ENCODE data around the gene RARB.

The RARB gene

DNA sequence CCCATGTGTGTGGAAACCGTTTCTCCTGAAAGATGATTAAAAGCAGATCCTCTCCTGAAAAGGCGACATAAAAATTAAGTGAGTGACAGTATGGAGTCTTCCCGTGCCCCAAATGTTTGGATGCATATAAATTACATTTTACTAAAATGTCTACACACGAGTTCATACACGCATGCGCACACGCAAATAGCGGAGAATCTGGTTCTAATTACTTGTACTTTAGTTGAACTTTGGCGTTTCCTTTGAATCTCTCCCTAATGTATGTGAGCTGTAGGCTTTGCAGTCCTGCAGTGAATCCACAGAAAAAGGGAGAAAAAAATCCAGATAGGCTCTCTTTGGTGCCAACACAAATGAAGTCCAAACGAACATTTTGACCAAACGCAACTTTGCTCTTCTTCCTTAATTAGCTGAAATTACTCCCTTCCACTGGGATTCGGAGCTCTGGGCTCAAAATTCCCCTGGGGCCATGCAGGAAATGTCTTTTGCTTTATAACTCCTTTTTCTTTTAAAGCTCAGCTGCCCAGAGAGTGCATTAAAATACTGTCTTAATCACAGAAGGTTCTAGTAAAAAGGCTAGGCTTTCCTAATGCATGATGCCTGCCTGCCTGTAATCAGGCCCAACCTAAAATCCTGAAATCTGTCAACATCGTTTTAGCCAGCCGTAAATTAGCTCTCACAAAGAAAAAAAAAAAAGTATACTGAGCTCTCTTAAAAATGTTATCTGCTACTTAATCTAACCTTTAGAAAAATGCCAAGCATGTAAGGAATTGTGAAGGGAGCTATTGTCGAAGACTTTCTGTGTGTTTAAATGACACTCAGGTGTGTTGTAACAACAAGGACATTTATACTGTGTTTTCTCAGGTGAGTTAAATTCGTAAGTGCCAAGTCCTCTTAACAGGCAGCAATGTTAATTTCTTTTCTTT is 26.2 kb downstream of the RARB start (continued):
- TF ChIP-seq, protein P1, sequence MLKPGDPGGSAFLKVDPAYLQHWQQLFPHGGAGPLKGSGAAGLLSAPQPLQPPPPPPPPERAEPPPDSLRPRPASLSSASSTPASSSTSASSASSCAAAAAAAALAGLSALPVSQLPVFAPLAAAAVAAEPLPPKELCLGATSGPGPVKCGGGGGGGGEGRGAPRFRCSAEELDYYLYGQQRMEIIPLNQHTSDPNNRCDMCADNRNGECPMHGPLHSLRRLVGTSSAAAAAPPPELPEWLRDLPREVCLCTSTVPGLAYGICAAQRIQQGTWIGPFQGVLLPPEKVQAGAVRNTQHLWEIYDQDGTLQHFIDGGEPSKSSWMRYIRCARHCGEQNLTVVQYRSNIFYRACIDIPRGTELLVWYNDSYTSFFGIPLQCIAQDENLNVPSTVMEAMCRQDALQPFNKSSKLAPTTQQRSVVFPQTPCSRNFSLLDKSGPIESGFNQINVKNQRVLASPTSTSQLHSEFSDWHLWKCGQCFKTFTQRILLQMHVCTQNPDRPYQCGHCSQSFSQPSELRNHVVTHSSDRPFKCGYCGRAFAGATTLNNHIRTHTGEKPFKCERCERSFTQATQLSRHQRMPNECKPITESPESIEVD (tag by site-specific recombination; IDR thresholded peaks at IDR 0.05), result peak; percentile 66
- TF ChIP-seq SCRT2 (tag by site-specific recombination; IDR thresholded peaks at IDR 0.05), result no peak
- TF ChIP-seq ZNF555 (tag by site-specific recombination; conservative IDR thresholded peaks at IDR 0.05), result no peak
- 0 out of 2 replicates have a peak, but pooled peaks have one; percentile 14 for TF ChIP-seq WT1 (tag by site-specific recombination; IDR thresholded peaks at IDR 0.05)
- TF ChIP-seq, protein P2, sequence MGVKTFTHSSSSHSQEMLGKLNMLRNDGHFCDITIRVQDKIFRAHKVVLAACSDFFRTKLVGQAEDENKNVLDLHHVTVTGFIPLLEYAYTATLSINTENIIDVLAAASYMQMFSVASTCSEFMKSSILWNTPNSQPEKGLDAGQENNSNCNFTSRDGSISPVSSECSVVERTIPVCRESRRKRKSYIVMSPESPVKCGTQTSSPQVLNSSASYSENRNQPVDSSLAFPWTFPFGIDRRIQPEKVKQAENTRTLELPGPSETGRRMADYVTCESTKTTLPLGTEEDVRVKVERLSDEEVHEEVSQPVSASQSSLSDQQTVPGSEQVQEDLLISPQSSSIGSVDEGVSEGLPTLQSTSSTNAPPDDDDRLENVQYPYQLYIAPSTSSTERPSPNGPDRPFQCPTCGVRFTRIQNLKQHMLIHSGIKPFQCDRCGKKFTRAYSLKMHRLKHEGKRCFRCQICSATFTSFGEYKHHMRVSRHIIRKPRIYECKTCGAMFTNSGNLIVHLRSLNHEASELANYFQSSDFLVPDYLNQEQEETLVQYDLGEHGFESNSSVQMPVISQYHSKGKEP (tag by site-specific recombination; IDR thresholded peaks at IDR 0.05), result 0 out of 2 replicates have a peak, but pooled peaks have one; percentile 18
- TF ChIP-seq ZSCAN30 (tag by site-specific recombination; IDR thresholded peaks at IDR 0.05), result no peak
- TF ChIP-seq KLF10 (tag by site-specific recombination; IDR thresholded peaks at IDR 0.05), result no peak

DNA sequence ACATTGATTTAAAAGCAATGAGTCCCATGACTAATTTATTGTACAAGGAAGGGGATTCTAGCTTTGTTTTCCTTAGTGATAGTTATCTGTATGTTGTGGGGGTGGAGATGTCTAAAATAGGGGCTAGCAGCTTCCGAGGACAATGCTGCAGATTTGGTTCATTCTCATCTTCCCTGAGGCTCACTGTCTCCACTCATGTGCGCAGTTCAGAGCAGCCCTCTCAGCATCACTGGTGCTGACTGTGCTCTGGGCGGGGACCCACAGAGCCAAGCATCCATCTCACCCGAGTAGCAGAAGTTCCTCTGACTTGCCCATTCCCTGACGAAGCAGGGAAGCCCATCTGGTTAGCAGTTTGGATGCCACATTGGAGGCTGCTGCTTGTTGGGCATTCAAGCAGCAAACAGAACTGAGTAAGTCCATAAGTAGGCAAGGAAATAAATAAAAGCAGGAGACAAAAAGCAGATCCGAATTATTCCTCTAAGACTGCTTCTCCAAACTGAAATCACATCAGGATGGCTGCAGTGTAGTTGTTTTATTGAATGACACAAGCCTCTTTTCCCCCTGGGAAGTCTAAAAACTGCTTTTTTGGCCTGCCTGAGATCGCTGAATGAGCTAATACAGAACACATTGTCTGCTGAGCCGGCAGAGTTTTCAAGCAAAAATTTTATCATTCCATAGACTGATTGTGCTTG is 27.5 kb downstream of the RARB start:
- H3K9me3 ChIP-seq (ENCODE audit: control insufficient read depth, insufficient read depth, low read depth, low read length), result no peaks in the 10 kb centered on the region
- no peaks in the 10 kb centered on the region for H3K36me3 ChIP-seq (ENCODE audit: control insufficient read depth in 2 of 2, insufficient read depth in 1 of 2, low read length in 2 of 2)
- ChIA-PET POLR2A (interaction anchor here (1.2 kb wide), 1 partner anchor 28 kb away, joined by 5 read pairs; the partner anchor contains the start of gene RARB), CTCF (interaction anchor here (0.7 kb wide), 1 partner anchor 136 kb away, joined by 3 read pairs; no protein-coding TSS in a partner anchor)
- no peak overlapping the region for H3K4me3 ChIP-seq (ENCODE audit: low read depth, low read length)
- no peak overlapping the region; the same call in 1 of the 2 replicates for H3K27ac ChIP-seq (ENCODE audit: extremely low read depth, low read depth, low read length)
- H3K4me1 ChIP-seq (ENCODE audit: control insufficient read depth, insufficient read depth, low read length), result peaks cover 13% of the 10 kb centered on the region
- TF ChIP-seq, protein P1 (tag by site-specific recombination; IDR thresholded peaks at IDR 0.05), result peak; percentile 66
- TF ChIP-seq IKZF3 (tag by site-specific recombination; IDR thresholded peaks at IDR 0.05), result no peak
- TF ChIP-seq, protein P3, sequence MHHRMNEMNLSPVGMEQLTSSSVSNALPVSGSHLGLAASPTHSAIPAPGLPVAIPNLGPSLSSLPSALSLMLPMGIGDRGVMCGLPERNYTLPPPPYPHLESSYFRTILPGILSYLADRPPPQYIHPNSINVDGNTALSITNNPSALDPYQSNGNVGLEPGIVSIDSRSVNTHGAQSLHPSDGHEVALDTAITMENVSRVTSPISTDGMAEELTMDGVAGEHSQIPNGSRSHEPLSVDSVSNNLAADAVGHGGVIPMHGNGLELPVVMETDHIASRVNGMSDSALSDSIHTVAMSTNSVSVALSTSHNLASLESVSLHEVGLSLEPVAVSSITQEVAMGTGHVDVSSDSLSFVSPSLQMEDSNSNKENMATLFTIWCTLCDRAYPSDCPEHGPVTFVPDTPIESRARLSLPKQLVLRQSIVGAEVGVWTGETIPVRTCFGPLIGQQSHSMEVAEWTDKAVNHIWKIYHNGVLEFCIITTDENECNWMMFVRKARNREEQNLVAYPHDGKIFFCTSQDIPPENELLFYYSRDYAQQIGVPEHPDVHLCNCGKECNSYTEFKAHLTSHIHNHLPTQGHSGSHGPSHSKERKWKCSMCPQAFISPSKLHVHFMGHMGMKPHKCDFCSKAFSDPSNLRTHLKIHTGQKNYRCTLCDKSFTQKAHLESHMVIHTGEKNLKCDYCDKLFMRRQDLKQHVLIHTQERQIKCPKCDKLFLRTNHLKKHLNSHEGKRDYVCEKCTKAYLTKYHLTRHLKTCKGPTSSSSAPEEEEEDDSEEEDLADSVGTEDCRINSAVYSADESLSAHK (tag by site-specific recombination; IDR thresholded peaks at IDR 0.05), result peak; percentile 96
- TF ChIP-seq ZBTB17 (tag by site-specific recombination; IDR thresholded peaks at IDR 0.05), result peak; percentile 46; the same call in 1 of the 2 replicates
- peak; percentile 72 for TF ChIP-seq ZNF600 (tag by site-specific recombination; IDR thresholded peaks at IDR 0.05)
- TF ChIP-seq ZNF670 (tag by site-specific recombination; IDR thresholded peaks at IDR 0.05; ENCODE audit: low read depth), result no peak
- TF ChIP-seq, protein P4, sequence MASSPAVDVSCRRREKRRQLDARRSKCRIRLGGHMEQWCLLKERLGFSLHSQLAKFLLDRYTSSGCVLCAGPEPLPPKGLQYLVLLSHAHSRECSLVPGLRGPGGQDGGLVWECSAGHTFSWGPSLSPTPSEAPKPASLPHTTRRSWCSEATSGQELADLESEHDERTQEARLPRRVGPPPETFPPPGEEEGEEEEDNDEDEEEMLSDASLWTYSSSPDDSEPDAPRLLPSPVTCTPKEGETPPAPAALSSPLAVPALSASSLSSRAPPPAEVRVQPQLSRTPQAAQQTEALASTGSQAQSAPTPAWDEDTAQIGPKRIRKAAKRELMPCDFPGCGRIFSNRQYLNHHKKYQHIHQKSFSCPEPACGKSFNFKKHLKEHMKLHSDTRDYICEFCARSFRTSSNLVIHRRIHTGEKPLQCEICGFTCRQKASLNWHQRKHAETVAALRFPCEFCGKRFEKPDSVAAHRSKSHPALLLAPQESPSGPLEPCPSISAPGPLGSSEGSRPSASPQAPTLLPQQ (tag by site-specific recombination; IDR thresholded peaks at IDR 0.05), result 0 out of 2 replicates have a peak, but pooled peaks have one; percentile 23
- TF ChIP-seq ZNF510 (tag by site-specific recombination; IDR thresholded peaks at IDR 0.05; ENCODE audit: insufficient replicate concordance), result no peak
